ENCODE results near the gene GFRA4.
"Not testable (repeated sequence)": the region's sequence is repeated elsewhere in the genome, so short reads cannot be mapped to it uniquely, and the experiment has no call there.

The GFRA4 gene

GRCh38 chr20:3652676-3653596 lies 10.3 kb downstream of the GFRA4 start:
- DNase-seq: no peak

GRCh38 chr20:3652221-3652620 lies 11.0 kb downstream of the GFRA4 start:
- DNase-seq: no peak

- DNase-seq: no peak
Observed at GRCh38 chr20:3651204-3651962, 11.8 kb downstream of the GFRA4 start.

- no peak for DNase-seq
Observed at GRCh38 chr20:3648951-3649350, 14.2 kb downstream of the GFRA4 start.

- no peak for DNase-seq
Observed at GRCh38 chr20:3647473-3647872, 15.7 kb downstream of the GFRA4 start.

- no peak for DNase-seq
Observed at GRCh38 chr20:3646651-3647050, 16.5 kb downstream of the GFRA4 start.

GRCh38 chr20:3646067-3646440 lies 17.1 kb downstream of the GFRA4 start:
- no peak for DNase-seq

- DNase-seq: no peak
Observed at GRCh38 chr20:3645309-3646066, 17.7 kb downstream of the GFRA4 start.

GRCh38 chr20:3640259-3640658 lies 22.9 kb downstream of the GFRA4 start:
- no peak for DNase-seq

- DNase-seq: no peak
Observed at GRCh38 chr20:3635346-3635745, 27.9 kb downstream of the GFRA4 start.

- no peak for DNase-seq
Observed at GRCh38 chr20:3633913-3634478, 29.2 kb downstream of the GFRA4 start.

- no peak for DNase-seq
Observed at GRCh38 chr20:3632311-3633004, 30.7 kb downstream of the GFRA4 start.

GRCh38 chr20:3631534-3631933 lies 31.7 kb downstream of the GFRA4 start:
- DNase-seq: no peak

- no peak for DNase-seq
Observed at GRCh38 chr20:3630429-3630828, 32.8 kb downstream of the GFRA4 start.

- peak; percentile 36 for DNase-seq
Observed at GRCh38 chr20:3629893-3630292, 33.3 kb downstream of the GFRA4 start.

GRCh38 chr20:3628502-3629314 lies 34.5 kb downstream of the GFRA4 start:
- no peak for DNase-seq

- no peak for DNase-seq
Observed at GRCh38 chr20:3627476-3627875, 35.7 kb downstream of the GFRA4 start.

- no peak for DNase-seq
Observed at GRCh38 chr20:3622406-3622805, 40.8 kb downstream of the GFRA4 start.

GRCh38 chr20:3621111-3621510 lies 42.1 kb downstream of the GFRA4 start:
- no peak for DNase-seq

GRCh38 chr20:3616250-3616649 lies 46.9 kb downstream of the GFRA4 start:
- peak; percentile 37 for DNase-seq

- not testable (repeated sequence) for DNase-seq
Observed at GRCh38 chr20:3615171-3615840, 47.9 kb downstream of the GFRA4 start.

All from fibroblast of skin of right biceps (primary cell).